Endothelial cell of umbilical vein (primary cell): ENCODE results near the gene LCE3B. TPM values are rescaled to one million over a fixed set of nuclear protein-coding genes. Genes with fewer than 3 reads are reported as not detected.

Experiments used
- BruUV-seq: library from RNA; stranded (reverse); fragments of 400-500 nt; replicated peaks from 2 replicates; lab custom pipeline; 2021; lab: Mats Ljungman, UMichigan
- CTCF ChIA-PET: fragments of 300-600, 350-600 bp; sonication (Branson Sonifier 250); formaldehyde crosslinking; loops from one replicate; lab custom pipeline; 2021; ENCODE audit warnings: antibody characterized with exemption, inconsistent platforms; lab: Charles Lee
- POLR2A ChIA-PET: fragments of 300-600, 350-600 bp; sonication (Branson Sonifier 250); formaldehyde crosslinking; loops from one replicate; lab custom pipeline; 2021; ENCODE audit warnings: antibody characterized with exemption, inconsistent platforms; lab: Charles Lee
- DNase-seq: peaks from one replicate; pipeline ENCODE4 v3.0.0-alpha.2; 2011; ENCODE audit warnings: low read depth, low spot score
- FAIRE-seq: peaks from 2 replicates; lab custom pipeline; 2011; peaks lifted over from hg19 to GRCh38; lab: Jason Lieb, UNC
- H2AFZ ChIP-seq: 2 replicates; pipeline ENCODE4 v1.6.0; 2012; ENCODE audit warnings: low read depth, low read length, control low read depth, inconsistent platforms
- H3K27ac ChIP-seq: 2 replicates; pipeline ENCODE4 v1.5.1; 2011; ENCODE audit warnings: low read depth, mild to moderate bottlenecking, control low read depth, low read length, moderate library complexity; ENCODE audit not compliant: insufficient read depth
- H3K27me3 ChIP-seq, 2 experiments: 2 replicates each; pipeline versions ENCODE4 v1.6.0 to v1.6.1; 2011; ENCODE audit warnings: low read length in 2 of 2, mixed read lengths in 1 of 2; ENCODE audit not compliant: control insufficient read depth in 2 of 2, insufficient read depth in 2 of 2
- H3K36me3 ChIP-seq, 2 experiments: 2 replicates in 1 of 2; 3 replicates in 1 of 2; pipeline ENCODE4 v1.5.1; 2011; ENCODE audit warnings: low read length in 2 of 2, mild to moderate bottlenecking in 1 of 2, moderate library complexity in 1 of 2; ENCODE audit not compliant: control insufficient read depth in 2 of 2, insufficient read depth in 2 of 2; ENCODE audit errors: extremely low read depth in 1 of 2
- H3K4me1 ChIP-seq: 3 replicates; pipeline ENCODE4 v1.5.1; 2011; ENCODE audit warnings: mild to moderate bottlenecking, low read length; ENCODE audit not compliant: control insufficient read depth, insufficient read depth; ENCODE audit errors: extremely low read depth
- H3K4me2 ChIP-seq: 2 replicates; pipeline ENCODE4 v1.6.1; 2011; ENCODE audit warnings: low read length, control low read depth, mixed read lengths; ENCODE audit not compliant: insufficient read depth
- H3K4me3 ChIP-seq, 3 experiments: fragments of 200-600 bp in 1 of 3; sonication (generic), shearing (Covaris generic) in 1 of 3; replicated peaks in 1 of 3; 2 replicates each; pipeline ENCODE4 v1.5.1; 2011 to 2016; ENCODE audit warnings: control low read depth in 3 of 3, low read length in 3 of 3, mild to moderate bottlenecking in 2 of 3, inconsistent platforms in 1 of 3, low read depth in 1 of 3, moderate library complexity in 1 of 3; ENCODE audit not compliant: insufficient read depth in 1 of 3
- H3K79me2 ChIP-seq: 2 replicates; pipeline ENCODE4 v1.6.0; 2012; ENCODE audit warnings: low read length, inconsistent platforms; ENCODE audit not compliant: control insufficient read depth, insufficient read depth
- H3K9ac ChIP-seq: replicated peaks from 2 replicates; pipeline ENCODE3; 2011; ENCODE audit warnings: low read length, control low read depth; ENCODE audit not compliant: insufficient read depth; ENCODE audit errors: extremely low read depth
- H3K9me1 ChIP-seq: replicated peaks from 3 replicates; pipeline ENCODE4 v1.6.0; 2011; ENCODE audit warnings: mild to moderate bottlenecking, low read length; ENCODE audit not compliant: control insufficient read depth, insufficient read depth; ENCODE audit errors: extremely low read depth
- H3K9me3 ChIP-seq: replicated peaks from 2 replicates; pipeline ENCODE4 v1.5.1; 2012; ENCODE audit warnings: low read length, inconsistent platforms; ENCODE audit not compliant: control insufficient read depth, insufficient read depth
- H4K20me1 ChIP-seq: replicated peaks from 2 replicates; pipeline ENCODE3; 2011; ENCODE audit warnings: mild to moderate bottlenecking, low read length; ENCODE audit not compliant: control insufficient read depth, insufficient read depth; ENCODE audit errors: extremely low read depth
- EZH2 ChIP-seq: IDR thresholded peaks from 2 replicates; pipeline ENCODE4 v1.6.1; 2012; ENCODE audit warnings: borderline replicate concordance, low read depth, mild to moderate bottlenecking, moderate library complexity, low read length, inconsistent platforms; ENCODE audit not compliant: severe bottlenecking
- FOS ChIP-seq: IDR thresholded peaks from 2 replicates; pipeline ENCODE4 v1.6.1; 2011; ENCODE audit warnings: mild to moderate bottlenecking, low read length, moderate library complexity, borderline replicate concordance; ENCODE audit not compliant: insufficient read depth
- GATA2 ChIP-seq: IDR thresholded peaks from 2 replicates; pipeline ENCODE4 v1.7.0; 2011; ENCODE audit warnings: low read depth, mild to moderate bottlenecking, moderate library complexity, mixed read lengths, low read length; ENCODE audit not compliant: insufficient read length, insufficient read depth
- JUN ChIP-seq: IDR thresholded peaks from 2 replicates; pipeline ENCODE4 v1.6.1; 2011; ENCODE audit warnings: borderline replicate concordance, low read depth; ENCODE audit not compliant: insufficient read length, insufficient read depth
- MYC ChIP-seq: IDR thresholded peaks from one replicate; pipeline ENCODE4 v1.6.1; 2011; ENCODE audit warnings: mild to moderate bottlenecking, low read depth, low read length
- POLR2A ChIP-seq: IDR thresholded peaks from 2 replicates; pipeline ENCODE4 v1.6.1; 2012; ENCODE audit warnings: low read depth, mild to moderate bottlenecking, control low read depth, low read length
- POLR2AphosphoS5 ChIP-seq: IDR thresholded peaks from 2 replicates; pipeline ENCODE4 v1.6.1; 2012; ENCODE audit warnings: low read depth, mild to moderate bottlenecking, control low read depth, low read length, moderate library complexity; ENCODE audit not compliant: insufficient read depth
- dilution Hi-C: fragments of 300-500 bp; cut with MboI; formaldehyde crosslinking; loops from one replicate; pipeline ENCODE4 v1.15.0; 2019; ENCODE audit warnings: low sequenced_read_pairs; ENCODE audit not compliant: extremely low pct_ligation_motif_present
- intact Hi-C: fragments of 100-400 bp; cut with micrococcal nuclease; formaldehyde crosslinking; loops from one replicate; pipeline ENCODE4 v1.10.0; 2022
- polyA plus RNA-seq, 4 experiments: library from polyadenylated mRNA; depleted of rRNA in 3 of 4; stranded (reverse) in 3 of 4; unstranded in 1 of 4; fragments of >200 nt; gene quantifications; 2 replicates each; pipeline versions ENCODE4 v1.2.1 to v1.2.3, GENCODE V29; 2011 to 2012; ENCODE audit warnings: missing spikeins in 1 of 4
- total RNA-seq: library from RNA; stranded (reverse); gene quantifications from 2 replicates; pipeline ENCODE4 v1.2.3, GENCODE V29; 2021
- TF ChIP-seq, protein P1 (sequence below), 2 donors: IDR thresholded peaks; 1 replicate in 1 of 2; 2 replicates in 1 of 2; pipeline ENCODE4 v1.5.1; 2011; ENCODE audit warnings: low read length in 2 of 2, mild to moderate bottlenecking in 2 of 2, moderate library complexity in 2 of 2, control low read depth in 1 of 2, inconsistent platforms in 1 of 2, low read depth in 1 of 2; ENCODE audit not compliant: insufficient read depth in 1 of 2; ENCODE audit errors: extremely low read depth in 1 of 2
- TF ChIP-seq, protein P2 (sequence below): IDR thresholded peaks from 2 replicates; pipeline ENCODE4 v1.6.1; 2011; ENCODE audit not compliant: insufficient read depth, insufficient read length

Gene LCE3B
- total and polyA plus RNA-seq, 2 donors (not counting 3 experiments of a cell fraction or from before 2014, with no cell fraction given): not detected

DNA sequence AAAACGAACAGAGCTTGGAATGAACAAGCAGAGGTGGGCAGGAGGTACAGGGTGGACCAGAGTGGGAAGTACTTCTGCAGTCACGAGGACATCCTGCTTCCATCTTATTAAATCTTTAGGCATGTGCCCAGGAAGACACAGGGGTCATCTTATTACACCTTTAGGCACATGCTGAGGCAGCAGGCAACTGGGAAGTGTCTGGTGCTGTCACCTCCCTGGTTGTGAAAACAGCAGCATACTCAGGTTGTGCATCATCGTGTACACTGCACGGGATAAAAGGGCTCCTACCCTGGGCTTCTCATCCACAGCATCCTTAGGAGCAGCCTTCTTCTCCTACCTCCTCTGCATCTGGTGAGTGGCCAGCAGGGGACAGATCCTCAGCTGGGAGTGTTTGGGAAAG is 13.7 kb upstream of the LCE3B start, which contains the start of gene LCE3C:
LCE3C (plus strand) TSS at position 301 of the 400 bp plus-strand sequence. CDS start 498 bp downstream, outside the sequence.
- H3K4me2 ChIP-seq: no peak within 1 kb of the TSS
- H4K20me1 ChIP-seq: no peaks in the 10 kb centered on the region
- H3K9ac ChIP-seq: no peak within 1 kb of the TSS
- no peak within 1 kb of the TSS for H3K4me3 ChIP-seq
- no peaks in the 10 kb centered on the region for H3K9me1 ChIP-seq
- H3K27ac ChIP-seq: no peak within 1 kb of the TSS
- no peaks in the 10 kb centered on the region for H3K27me3 ChIP-seq
- no peaks in the 10 kb centered on the region for H3K79me2 ChIP-seq
- BruUV-seq: no TSS peak
- intact Hi-C loops (no loop called here), dilution Hi-C loops (no loop called here)
- H2AFZ ChIP-seq: no peak within 1 kb of the TSS
- no peaks in the 10 kb centered on the region for H3K36me3 ChIP-seq
- TF ChIP-seq EZH2 (no peak), MYC (no peak), JUN (no peak), POLR2A (no peak), GATA2 (no peak), POLR2AphosphoS5 (no peak), FOS (no peak)
- TF ChIP-seq, protein P1, sequence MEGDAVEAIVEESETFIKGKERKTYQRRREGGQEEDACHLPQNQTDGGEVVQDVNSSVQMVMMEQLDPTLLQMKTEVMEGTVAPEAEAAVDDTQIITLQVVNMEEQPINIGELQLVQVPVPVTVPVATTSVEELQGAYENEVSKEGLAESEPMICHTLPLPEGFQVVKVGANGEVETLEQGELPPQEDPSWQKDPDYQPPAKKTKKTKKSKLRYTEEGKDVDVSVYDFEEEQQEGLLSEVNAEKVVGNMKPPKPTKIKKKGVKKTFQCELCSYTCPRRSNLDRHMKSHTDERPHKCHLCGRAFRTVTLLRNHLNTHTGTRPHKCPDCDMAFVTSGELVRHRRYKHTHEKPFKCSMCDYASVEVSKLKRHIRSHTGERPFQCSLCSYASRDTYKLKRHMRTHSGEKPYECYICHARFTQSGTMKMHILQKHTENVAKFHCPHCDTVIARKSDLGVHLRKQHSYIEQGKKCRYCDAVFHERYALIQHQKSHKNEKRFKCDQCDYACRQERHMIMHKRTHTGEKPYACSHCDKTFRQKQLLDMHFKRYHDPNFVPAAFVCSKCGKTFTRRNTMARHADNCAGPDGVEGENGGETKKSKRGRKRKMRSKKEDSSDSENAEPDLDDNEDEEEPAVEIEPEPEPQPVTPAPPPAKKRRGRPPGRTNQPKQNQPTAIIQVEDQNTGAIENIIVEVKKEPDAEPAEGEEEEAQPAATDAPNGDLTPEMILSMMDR (IDR thresholded peaks at IDR 0.05; ENCODE audit: extremely low read depth in 1 of 2, insufficient read depth in 1 of 2, low read depth in 1 of 2, low read length in 2 of 2): no peak
- TF ChIP-seq, protein P2, sequence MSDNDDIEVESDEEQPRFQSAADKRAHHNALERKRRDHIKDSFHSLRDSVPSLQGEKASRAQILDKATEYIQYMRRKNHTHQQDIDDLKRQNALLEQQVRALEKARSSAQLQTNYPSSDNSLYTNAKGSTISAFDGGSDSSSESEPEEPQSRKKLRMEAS: no peak
- FAIRE-seq (no peak), DNase-seq (no peak)
- H3K4me1 ChIP-seq: no peaks in the 10 kb centered on the region
- peaks cover 2% of the 10 kb centered on the region for H3K9me3 ChIP-seq
- CTCF ChIA-PET: no interaction called here
- POLR2A ChIA-PET: no interaction called here
